Measurements from ENCODE around the gene CTSF. TPM values are rescaled to one million over a fixed set of nuclear protein-coding genes. Genes with fewer than 3 reads are reported as not detected.

Gene CTSF
- total RNA-seq, 1 experiment from 2014 or later, result 0.98 TPM

DNA sequence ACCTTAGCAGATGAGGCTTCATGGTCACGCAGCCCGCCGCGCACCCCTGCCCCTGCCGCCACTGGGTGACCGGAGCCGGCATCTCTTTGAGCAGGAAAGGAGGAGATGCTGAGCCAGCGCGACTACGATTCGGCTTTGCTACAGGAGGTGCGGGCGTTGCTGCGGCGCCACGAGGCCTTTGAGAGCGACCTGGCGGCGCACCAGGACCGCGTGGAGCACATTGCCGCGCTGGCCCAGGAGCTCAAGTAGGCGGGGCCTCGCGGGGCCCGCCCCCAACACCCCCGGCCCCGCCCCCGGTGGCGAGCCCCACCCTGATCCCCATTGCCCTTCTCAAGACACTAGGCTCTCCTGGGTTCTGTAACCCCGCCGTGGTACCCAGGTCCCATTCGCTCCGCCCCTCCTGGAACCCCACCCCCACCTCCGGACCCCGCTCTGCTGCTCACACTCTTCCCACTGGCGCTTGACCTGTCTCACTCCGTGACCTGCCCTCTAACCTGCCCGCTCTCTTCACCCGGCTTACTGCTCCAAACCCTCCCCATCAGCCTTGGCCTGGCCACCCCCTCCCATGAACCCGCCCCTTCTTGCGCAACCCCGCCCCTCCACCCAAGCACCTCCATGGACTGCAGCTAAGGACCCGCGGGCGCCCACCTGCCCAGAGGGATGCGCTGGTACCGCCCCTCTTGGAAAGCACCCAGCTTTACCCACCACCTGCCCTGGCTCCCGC, 9.1 kb downstream of the CTSF start:
- H2BK12ac ChIP-seq (ENCODE audit: insufficient read length, low read depth, low read length), result no peak overlapping the region
- no peak overlapping the region for H2AK5ac ChIP-seq (ENCODE audit: insufficient read length, low read length)
- no peak overlapping the region for H3K9ac ChIP-seq (ENCODE audit: extremely low read depth, insufficient read length, low read length)
- H3K27ac ChIP-seq (ENCODE audit: insufficient read length, low read depth, low read length), result no peak overlapping the region
- no peak overlapping the region for H3K4me3 Mint-ChIP-seq
- no peaks in the 10 kb centered on the region for H3K79me2 ChIP-seq (ENCODE audit: insufficient read depth, low read length)
- H3K23ac ChIP-seq (ENCODE audit: insufficient read length, low read depth, low read length), result no peak overlapping the region
- H3K18ac ChIP-seq (ENCODE audit: insufficient read length, low read depth, low read length), result no peak overlapping the region
- H3K4ac ChIP-seq (ENCODE audit: low read depth, low read length), result no peak overlapping the region
- H3K23me2 ChIP-seq (ENCODE audit: insufficient read length, low read depth, low read length, poor library complexity, severe bottlenecking), result peaks cover 2% of the 10 kb centered on the region
- no peak overlapping the region for H3K4me2 ChIP-seq (ENCODE audit: insufficient read depth, insufficient read length, low read length)
- H2BK20ac ChIP-seq (ENCODE audit: low read depth, low read length, poor library complexity, severe bottlenecking), result no peak overlapping the region
- peaks cover under 1 to 6% of the 10 kb centered on the region in 2 experiments; a peak in 3 of 4 replicates for H3K4me1 Mint-ChIP-seq
- no peak overlapping the region for H3K56ac ChIP-seq (ENCODE audit: insufficient read length, low read depth, low read length)
- H3K9me3 Mint-ChIP-seq, result no peaks in the 10 kb centered on the region
- peaks cover under 1% of the 10 kb centered on the region; the same call in 1 of the 2 replicates for H3K27me3 Mint-ChIP-seq (ENCODE audit: low read depth)
- peaks cover 18 to 88% (median 77%) of the 10 kb centered on the region in 3 experiments for H3K36me3 Mint-ChIP-seq (ENCODE audit: insufficient read depth in 1 of 3, low read depth in 3 of 3)
- no peak overlapping the region for H2AFZ ChIP-seq (ENCODE audit: low read length)
- no peaks in the 10 kb centered on the region for H4K20me1 ChIP-seq (ENCODE audit: control insufficient read depth, insufficient read depth, insufficient read length)
- H4K91ac ChIP-seq (ENCODE audit: insufficient read length, low read depth, low read length), result no peak overlapping the region
- no peak overlapping the region for H3K14ac ChIP-seq (ENCODE audit: insufficient read depth, low read length)
- no peaks in the 10 kb centered on the region for H3K9me3 ChIP-seq (ENCODE audit: control insufficient read depth, low read depth, low read length)
- peak; percentile 67 for DNase-seq
- H2BK5ac ChIP-seq (ENCODE audit: insufficient read length, low read length), result no peak overlapping the region
- no peak overlapping the region for H2BK120ac ChIP-seq (ENCODE audit: low read depth, low read length, poor library complexity, severe bottlenecking)
- TF ChIP-seq, protein P1, sequence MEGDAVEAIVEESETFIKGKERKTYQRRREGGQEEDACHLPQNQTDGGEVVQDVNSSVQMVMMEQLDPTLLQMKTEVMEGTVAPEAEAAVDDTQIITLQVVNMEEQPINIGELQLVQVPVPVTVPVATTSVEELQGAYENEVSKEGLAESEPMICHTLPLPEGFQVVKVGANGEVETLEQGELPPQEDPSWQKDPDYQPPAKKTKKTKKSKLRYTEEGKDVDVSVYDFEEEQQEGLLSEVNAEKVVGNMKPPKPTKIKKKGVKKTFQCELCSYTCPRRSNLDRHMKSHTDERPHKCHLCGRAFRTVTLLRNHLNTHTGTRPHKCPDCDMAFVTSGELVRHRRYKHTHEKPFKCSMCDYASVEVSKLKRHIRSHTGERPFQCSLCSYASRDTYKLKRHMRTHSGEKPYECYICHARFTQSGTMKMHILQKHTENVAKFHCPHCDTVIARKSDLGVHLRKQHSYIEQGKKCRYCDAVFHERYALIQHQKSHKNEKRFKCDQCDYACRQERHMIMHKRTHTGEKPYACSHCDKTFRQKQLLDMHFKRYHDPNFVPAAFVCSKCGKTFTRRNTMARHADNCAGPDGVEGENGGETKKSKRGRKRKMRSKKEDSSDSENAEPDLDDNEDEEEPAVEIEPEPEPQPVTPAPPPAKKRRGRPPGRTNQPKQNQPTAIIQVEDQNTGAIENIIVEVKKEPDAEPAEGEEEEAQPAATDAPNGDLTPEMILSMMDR (conservative IDR thresholded peaks at IDR 0.05), result no peak
- no peak overlapping the region for H4K8ac ChIP-seq (replicated peaks; ENCODE audit: insufficient read length, low read depth, low read length)
- H3K27ac Mint-ChIP-seq, result no peak overlapping the region
- H3K4me1 ChIP-seq (ENCODE audit: insufficient read depth, low read length), result no peaks in the 10 kb centered on the region
- H3K79me1 ChIP-seq (ENCODE audit: insufficient read depth, low read depth, low read length, poor library complexity, severe bottlenecking), result no peaks in the 10 kb centered on the region
- WGBS (ENCODE audit: extremely low coverage, insufficient read length, low lambda C conversion rate), result no CpG with 5 or more reads among the region's 50 CpGs
- H2BK15ac ChIP-seq (ENCODE audit: low read depth, low read length), result no peak overlapping the region
- no peak overlapping the region for H3T11ph ChIP-seq (ENCODE audit: low read length)
- H4K5ac ChIP-seq (ENCODE audit: insufficient read length, low read depth, low read length), result no peak overlapping the region
- no peaks in the 10 kb centered on the region for H3K27me3 ChIP-seq (ENCODE audit: insufficient read depth, low read length)
